DOHH2 (cell line): ENCODE data around the gene SEMA4D.

Experiments used
- CTCF ChIP-seq: fragments of 200-600 bp; sonication (generic); IDR thresholded peaks from one replicate; pipeline ENCODE4 v1.5.1; 2014; ENCODE audit warnings: antibody characterized with exemption, mild to moderate bottlenecking, low read depth, low read length; ENCODE audit not compliant: poor library complexity, severe bottlenecking
- EZH2phosphoT487 ChIP-seq: fragments of 200-600 bp; sonication (generic); IDR thresholded peaks from 2 replicates; pipeline ENCODE4 v1.6.1; 2017; ENCODE audit warnings: borderline replicate concordance, mild to moderate bottlenecking, antibody characterized with exemption, low read length, moderate library complexity, mixed read lengths

- TF ChIP-seq EZH2phosphoT487 (no peak), CTCF (no peak)
Observed at GRCh38 chr9:89461265-89461664, 36.6 kb downstream of the SEMA4D start.
